Muscle layer of duodenum (tissue), 2 donors: Measurements from ENCODE around the gene ENPP5.
"Not testable (repeated sequence)": the region's sequence is repeated elsewhere in the genome, so short reads cannot be mapped to it uniquely, and the experiment has no call there.

ENCODE experiments used
- H3K27ac ChIP-seq: one replicate; pipeline ENCODE4 v1.7.0; 2013; ENCODE audit warnings: mild to moderate bottlenecking, low read length
- H3K27me3 ChIP-seq: one replicate; pipeline ENCODE4 v1.7.0; 2013; ENCODE audit warnings: low read depth, mild to moderate bottlenecking, control low read depth, low read length
- H3K36me3 ChIP-seq, 2 donors: one replicate each; pipeline ENCODE4 v1.7.0; 2013; ENCODE audit warnings: low read length in 2 of 2, control low read depth in 1 of 2, mild to moderate bottlenecking in 1 of 2; ENCODE audit not compliant: insufficient read depth in 2 of 2, control insufficient read depth in 1 of 2
- H3K4me1 ChIP-seq, 2 donors: one replicate each; pipeline ENCODE4 v1.7.0; 2013; ENCODE audit warnings: low read length in 2 of 2, mild to moderate bottlenecking in 2 of 2, control low read depth in 1 of 2, moderate library complexity in 1 of 2; ENCODE audit not compliant: insufficient read depth in 2 of 2, control insufficient read depth in 1 of 2
- H3K4me3 ChIP-seq, 2 donors: one replicate each; pipeline ENCODE4 v1.7.0; 2013; ENCODE audit warnings: low read length in 2 of 2, low read depth in 1 of 2, mild to moderate bottlenecking in 1 of 2
- H3K9me3 ChIP-seq, 2 donors: one replicate each; pipeline ENCODE4 v1.7.0; 2013; ENCODE audit warnings: low read length in 2 of 2, control low read depth in 1 of 2, mild to moderate bottlenecking in 1 of 2; ENCODE audit not compliant: control insufficient read depth in 1 of 2
- donor health status: healthy.

Gene ENPP5

GRCh38 chr6:46174904-46175303 is 4.1 kb upstream of the ENPP5 start:
- Histone ChIP-seq H3K36me3 (no peaks in the 10 kb centered on the region), H3K27me3 (no peaks in the 10 kb centered on the region), H3K9me3 (no peaks in the 10 kb centered on the region), H3K4me3 (no peak overlapping the region), H3K27ac (no peak overlapping the region), H3K4me1 (peaks cover 0 to 5% of the 10 kb centered on the region in 2 donors)

DNA sequence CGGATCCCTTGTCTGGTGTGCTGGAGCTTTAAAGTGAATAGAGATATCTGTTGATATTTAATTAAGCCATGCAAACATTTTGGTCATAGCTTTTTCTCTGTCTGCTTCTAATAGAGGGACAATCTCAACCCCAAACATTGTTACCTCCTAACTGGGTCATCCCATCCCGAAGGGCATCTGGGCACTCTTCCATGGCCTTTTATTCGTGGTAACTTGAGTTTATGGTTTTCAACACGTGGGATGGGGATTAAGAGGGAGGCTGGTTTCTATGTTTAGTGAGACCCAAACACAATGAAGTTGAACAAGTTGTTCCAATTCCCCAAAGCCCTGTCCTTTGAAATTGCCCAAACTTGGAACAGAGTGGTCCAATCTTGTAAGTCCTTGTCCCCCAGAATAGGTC is 1.4 kb upstream of the ENPP5 start:
- Histone ChIP-seq H3K36me3 (no peaks in the 10 kb centered on the region), H3K4me1 (peaks cover 0 to 5% of the 10 kb centered on the region in 2 donors), H3K27me3 (no peaks in the 10 kb centered on the region), H3K27ac (no peak overlapping the region), H3K9me3 (no peaks in the 10 kb centered on the region), H3K4me3 (no peak overlapping the region)

- H3K4me1 ChIP-seq: no peaks in the 10 kb centered on the region
- H3K27me3 ChIP-seq: no peaks in the 10 kb centered on the region
- no peak overlapping the region for H3K4me3 ChIP-seq
- no peaks in the 10 kb centered on the region for H3K9me3 ChIP-seq
- no peak overlapping the region for H3K27ac ChIP-seq
- H3K36me3 ChIP-seq: no peaks in the 10 kb centered on the region
Measured at GRCh38 chr6:46160102-46160501, 10.7 kb downstream of the ENPP5 start.

DNA sequence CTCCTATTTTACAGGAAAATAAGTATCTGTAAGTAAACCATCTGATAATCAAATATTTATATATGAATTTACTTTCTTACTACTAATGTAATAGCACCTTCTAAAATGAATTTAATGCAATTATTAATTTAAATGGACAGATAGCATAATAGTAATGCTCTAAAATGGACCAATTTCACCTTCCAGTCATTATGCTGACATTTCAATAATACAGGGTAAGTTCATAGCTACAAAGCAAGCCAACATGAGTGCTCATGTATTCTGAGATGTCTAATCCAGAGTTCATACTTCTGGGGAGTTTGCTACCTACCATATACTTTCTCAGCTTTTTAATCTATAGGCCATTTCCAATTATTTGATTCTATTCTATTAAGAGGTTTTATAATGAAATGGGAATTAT is 11.6 kb downstream of the ENPP5 start:
- H3K4me1 ChIP-seq: no peaks in the 10 kb centered on the region
- no peaks in the 10 kb centered on the region for H3K27me3 ChIP-seq
- H3K9me3 ChIP-seq: no peaks in the 10 kb centered on the region
- no peaks in the 10 kb centered on the region for H3K36me3 ChIP-seq
- no peak overlapping the region for H3K27ac ChIP-seq
- H3K4me3 ChIP-seq: no peak overlapping the region

DNA sequence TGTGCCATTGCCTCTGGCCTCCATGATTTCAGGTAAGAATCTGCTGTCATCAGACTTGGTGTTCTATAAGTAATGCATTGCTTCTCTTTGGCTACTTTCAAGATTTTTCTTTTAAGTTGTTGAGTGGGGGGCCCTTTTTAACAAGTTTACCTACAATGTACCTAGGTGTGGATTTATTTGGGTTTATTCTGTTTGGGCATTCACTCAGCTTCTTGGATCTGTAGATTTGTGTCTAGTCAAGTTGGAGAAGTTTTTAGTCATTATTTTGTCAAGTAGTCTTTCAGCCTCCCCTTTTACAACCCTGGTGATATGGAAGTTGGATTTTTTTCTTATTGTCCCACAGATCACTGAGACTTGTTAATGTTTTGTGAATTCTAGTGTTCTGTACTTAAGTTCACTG is 14.1 kb downstream of the ENPP5 start:
- H3K4me3 ChIP-seq: no peak overlapping the region
- no peaks in the 10 kb centered on the region for H3K4me1 ChIP-seq
- H3K9me3 ChIP-seq: peaks cover 0 to 2% of the 10 kb centered on the region in 2 donors
- no peak overlapping the region for H3K27ac ChIP-seq
- H3K36me3 ChIP-seq: no peaks in the 10 kb centered on the region
- H3K27me3 ChIP-seq: no peaks in the 10 kb centered on the region

- not testable (repeated sequence) for H3K27me3 ChIP-seq, H3K9me3 ChIP-seq, H3K4me3 ChIP-seq, H3K36me3 ChIP-seq, H3K27ac ChIP-seq, H3K4me1 ChIP-seq
Measured at GRCh38 chr6:46149066-46149465, 21.7 kb downstream of the ENPP5 start.

GRCh38 chr6:46144270-46144669 is 26.5 kb downstream of the ENPP5 start:
- peaks cover 0 to 2% of the 10 kb centered on the region in 2 donors for H3K36me3 ChIP-seq
- H3K9me3 ChIP-seq: no peaks in the 10 kb centered on the region
- no peaks in the 10 kb centered on the region for H3K27me3 ChIP-seq
- no peak overlapping the region for H3K4me3 ChIP-seq
- H3K27ac ChIP-seq: no peak overlapping the region
- H3K4me1 ChIP-seq: peaks cover 0 to 9% of the 10 kb centered on the region in 2 donors

DNA sequence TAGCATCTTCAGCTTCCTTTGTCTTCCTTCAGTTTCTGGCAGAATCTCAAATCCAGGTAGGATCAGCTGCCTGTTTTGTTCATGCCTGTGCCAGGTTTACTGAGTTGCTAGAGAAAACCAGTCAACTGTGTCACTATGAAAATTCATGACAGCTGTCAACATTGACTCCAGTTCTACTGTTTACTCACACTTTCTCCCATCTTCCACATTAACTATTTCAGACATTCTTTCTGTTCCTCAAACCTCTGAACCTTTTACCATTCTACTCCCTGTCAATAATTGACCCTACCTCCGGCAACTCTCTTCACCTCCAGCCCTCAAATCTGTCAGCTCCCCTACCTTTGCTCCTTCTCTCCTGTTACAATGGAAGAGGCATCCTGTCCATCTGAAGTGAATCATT is 32.5 kb downstream of the ENPP5 start:
- no peak overlapping the region for H3K27ac ChIP-seq
- peaks cover 0 to 7% of the 10 kb centered on the region in 2 donors for H3K4me1 ChIP-seq
- no peaks in the 10 kb centered on the region for H3K9me3 ChIP-seq
- no peaks in the 10 kb centered on the region for H3K27me3 ChIP-seq
- H3K36me3 ChIP-seq: peaks cover 0 to 2% of the 10 kb centered on the region in 2 donors
- H3K4me3 ChIP-seq: no peak overlapping the region

DNA sequence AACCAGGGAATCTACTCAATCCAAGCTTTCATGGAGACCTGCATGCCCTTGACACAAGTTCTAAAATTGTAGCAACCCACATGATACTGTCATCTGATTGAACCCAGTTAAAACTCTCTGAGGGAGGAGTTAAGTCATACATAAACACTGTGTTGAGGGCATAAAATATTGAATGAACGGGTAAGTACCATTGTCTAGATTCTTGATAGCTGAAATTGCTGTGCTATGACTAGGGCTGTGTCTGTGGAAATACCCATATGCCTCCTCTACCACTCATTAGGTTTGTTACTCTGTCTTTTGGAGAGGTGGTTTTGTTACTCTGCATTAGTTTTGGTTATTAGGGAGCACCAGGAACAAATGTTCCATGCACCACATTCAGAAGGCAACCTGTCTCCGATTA is 33.4 kb downstream of the ENPP5 start:
- no peaks in the 10 kb centered on the region for H3K36me3 ChIP-seq
- H3K27ac ChIP-seq: no peak overlapping the region
- H3K9me3 ChIP-seq: no peaks in the 10 kb centered on the region
- H3K4me1 ChIP-seq: peaks cover 0 to 10% of the 10 kb centered on the region in 2 donors
- H3K4me3 ChIP-seq: no peak overlapping the region
- no peaks in the 10 kb centered on the region for H3K27me3 ChIP-seq

GRCh38 chr6:46136831-46137230 is 33.9 kb downstream of the ENPP5 start:
- Histone ChIP-seq H3K9me3 (no peaks in the 10 kb centered on the region), H3K27me3 (no peaks in the 10 kb centered on the region), H3K36me3 (no peaks in the 10 kb centered on the region), H3K4me3 (no peak overlapping the region), H3K27ac (no peak overlapping the region), H3K4me1 (peaks cover 0 to 10% of the 10 kb centered on the region in 2 donors)

GRCh38 chr6:46135176-46135575 is 35.6 kb downstream of the ENPP5 start:
- H3K4me3 ChIP-seq: no peak overlapping the region
- H3K27ac ChIP-seq: no peak overlapping the region
- no peaks in the 10 kb centered on the region for H3K9me3 ChIP-seq
- peaks cover 0 to 10% of the 10 kb centered on the region in 2 donors for H3K4me1 ChIP-seq
- H3K36me3 ChIP-seq: no peaks in the 10 kb centered on the region
- no peaks in the 10 kb centered on the region for H3K27me3 ChIP-seq

GRCh38 chr6:46134216-46134615 is 36.6 kb downstream of the ENPP5 start:
- Histone ChIP-seq H3K27me3 (no peaks in the 10 kb centered on the region), H3K36me3 (no peaks in the 10 kb centered on the region), H3K4me3 (no peak overlapping the region), H3K4me1 (peaks cover 0 to 13% of the 10 kb centered on the region in 2 donors), H3K9me3 (no peaks in the 10 kb centered on the region), H3K27ac (no peak overlapping the region)
